Ovary (tissue), 3 donors: ENCODE results near the gene DENND4B.

ENCODE experiments used
- POLR2A ChIP-seq: fragments of 450-650 bp; IDR thresholded peaks from one replicate; pipeline ENCODE4 v1.6.1; 2017; ENCODE audit warnings: antibody characterized with exemption, mild to moderate bottlenecking, moderate library complexity
- TF ChIP-seq, protein P1 (sequence below), 3 donors: fragments of 450-650 bp in 2 of 3; fragments of 200-600 bp in 1 of 3; IDR thresholded peaks; one replicate each; pipeline versions ENCODE4 v1.5.1 to v1.8.0; 2016 to 2022; ENCODE audit warnings: antibody characterized with exemption in 3 of 3, mild to moderate bottlenecking in 1 of 3
- donor health status: DM: no; HTN: no; CAD: no.

DNA sequence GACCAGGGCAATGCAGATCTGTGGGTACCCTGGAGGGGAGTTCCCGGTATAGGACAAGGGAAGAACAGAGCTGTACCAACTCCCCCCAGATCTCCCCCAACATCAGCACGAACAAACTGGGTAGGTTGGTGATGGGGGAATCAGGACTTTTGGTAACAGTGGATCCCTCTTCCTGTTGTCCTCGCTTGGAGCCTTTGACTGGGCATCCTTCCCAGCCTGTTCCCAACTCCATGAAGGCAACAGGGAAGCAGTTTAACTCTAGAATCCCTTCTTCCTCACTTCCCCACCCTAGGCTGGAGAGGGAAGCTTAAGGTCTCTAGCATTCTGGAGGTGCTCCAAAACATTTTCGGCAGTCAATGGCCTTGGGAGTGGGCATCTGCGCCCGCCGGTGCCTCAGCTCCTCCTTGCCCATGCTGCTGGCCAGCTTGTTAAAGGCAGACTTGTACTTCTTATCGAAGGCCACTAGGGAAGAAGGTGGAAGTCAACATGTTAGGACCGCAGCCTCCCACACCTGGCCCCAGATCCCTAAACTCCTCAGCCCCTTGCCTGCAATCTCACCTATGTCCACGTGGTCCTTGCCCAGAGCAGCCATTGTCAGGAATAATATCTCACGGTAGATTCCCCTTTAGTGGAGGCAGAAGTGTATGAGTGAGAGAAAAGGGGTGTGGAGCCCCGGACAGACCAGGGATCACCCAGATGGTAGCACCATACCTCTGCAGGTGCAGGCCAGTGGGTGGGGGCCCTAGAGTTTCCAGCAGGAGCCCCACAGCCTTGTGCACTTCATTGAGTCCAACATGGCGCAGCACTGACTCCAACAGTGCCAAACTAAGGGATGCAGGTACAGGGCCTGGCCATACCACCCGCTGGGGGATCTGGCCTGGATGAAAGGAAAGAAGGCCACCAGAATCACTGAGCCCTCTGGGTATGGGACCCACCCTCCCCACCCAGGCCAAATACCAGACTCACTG, 16.3 kb downstream of the DENND4B start:
- TF ChIP-seq, protein P1, sequence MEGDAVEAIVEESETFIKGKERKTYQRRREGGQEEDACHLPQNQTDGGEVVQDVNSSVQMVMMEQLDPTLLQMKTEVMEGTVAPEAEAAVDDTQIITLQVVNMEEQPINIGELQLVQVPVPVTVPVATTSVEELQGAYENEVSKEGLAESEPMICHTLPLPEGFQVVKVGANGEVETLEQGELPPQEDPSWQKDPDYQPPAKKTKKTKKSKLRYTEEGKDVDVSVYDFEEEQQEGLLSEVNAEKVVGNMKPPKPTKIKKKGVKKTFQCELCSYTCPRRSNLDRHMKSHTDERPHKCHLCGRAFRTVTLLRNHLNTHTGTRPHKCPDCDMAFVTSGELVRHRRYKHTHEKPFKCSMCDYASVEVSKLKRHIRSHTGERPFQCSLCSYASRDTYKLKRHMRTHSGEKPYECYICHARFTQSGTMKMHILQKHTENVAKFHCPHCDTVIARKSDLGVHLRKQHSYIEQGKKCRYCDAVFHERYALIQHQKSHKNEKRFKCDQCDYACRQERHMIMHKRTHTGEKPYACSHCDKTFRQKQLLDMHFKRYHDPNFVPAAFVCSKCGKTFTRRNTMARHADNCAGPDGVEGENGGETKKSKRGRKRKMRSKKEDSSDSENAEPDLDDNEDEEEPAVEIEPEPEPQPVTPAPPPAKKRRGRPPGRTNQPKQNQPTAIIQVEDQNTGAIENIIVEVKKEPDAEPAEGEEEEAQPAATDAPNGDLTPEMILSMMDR (IDR thresholded peaks at IDR 0.05) = no peak
- no peak for TF ChIP-seq POLR2A
